ENCODE results near the gene NAIF1.

- TF ChIP-seq CTCF (IDR thresholded peaks at IDR 0.05) (no peak), POLR2A (IDR thresholded peaks at IDR 0.05) (no peak)
Observed at GRCh38 chr9:128056086-128056485, 11.0 kb downstream of the NAIF1 start.
